H1 (cell line): Measurements from ENCODE around the gene LY6G6C.

Experiments used
- BRCA1 ChIP-seq: IDR thresholded peaks from 2 replicates; pipeline ENCODE4 v1.6.1; 2012; ENCODE audit warnings: low read depth, low read length, improper control_type of control experiment
- CREB1 ChIP-seq: IDR thresholded peaks from 2 replicates; pipeline ENCODE4 v1.6.1; 2012; ENCODE audit warnings: inconsistent platforms
- EP300 ChIP-seq, 2 experiments: IDR thresholded peaks; 1 replicate in 1 of 2; 2 replicates in 1 of 2; pipeline ENCODE4 v1.6.1; 2011 to 2012; ENCODE audit warnings: low read depth in 2 of 2, low read length in 2 of 2, mild to moderate bottlenecking in 2 of 2, borderline replicate concordance in 1 of 2, inconsistent platforms in 1 of 2, moderate library complexity in 1 of 2
- GTF2F1 ChIP-seq: IDR thresholded peaks from 2 replicates; pipeline ENCODE4 v1.6.1; 2012; ENCODE audit warnings: low read depth, low read length, improper control_type of control experiment, borderline replicate concordance
- KDM4A ChIP-seq: IDR thresholded peaks from one replicate; pipeline ENCODE4 v1.7.1; 2012; ENCODE audit warnings: low read depth, mild to moderate bottlenecking, moderate library complexity, low read length, inconsistent platforms; ENCODE audit not compliant: severe bottlenecking
- MAX ChIP-seq: IDR thresholded peaks from 2 replicates; pipeline ENCODE4 v1.6.1; 2012; ENCODE audit warnings: inconsistent platforms
- NANOG ChIP-seq: IDR thresholded peaks from 2 replicates; pipeline ENCODE4 v1.6.1; 2011; ENCODE audit warnings: low read length, low read depth, mild to moderate bottlenecking, inconsistent platforms; ENCODE audit not compliant: insufficient read depth, poor library complexity, severe bottlenecking
- POLR2A ChIP-seq, 2 experiments: IDR thresholded peaks; 1 replicate in 1 of 2; 2 replicates in 1 of 2; pipeline ENCODE4 v1.6.1; 2011; ENCODE audit warnings: low read depth in 2 of 2, low read length in 2 of 2, mild to moderate bottlenecking in 2 of 2; ENCODE audit errors: control extremely low read depth in 1 of 2
- RAD21 ChIP-seq, 2 experiments: IDR thresholded peaks in 1 of 2; conservative IDR thresholded peaks in 1 of 2; 2 replicates each; pipeline ENCODE4 v1.6.1; 2011; ENCODE audit warnings: low read depth in 2 of 2, low read length in 2 of 2, improper control_type of control experiment in 1 of 2, inconsistent platforms in 1 of 2, mild to moderate bottlenecking in 1 of 2, moderate library complexity in 1 of 2
- SAP30 ChIP-seq: fragments of 300-600 bp; sonication (generic); IDR thresholded peaks from 2 replicates; pipeline ENCODE4 v1.7.1; 2012; ENCODE audit warnings: low read length, moderate library complexity, mild to moderate bottlenecking, inconsistent platforms; ENCODE audit not compliant: insufficient read depth, insufficient replicate concordance
- ZNF274 ChIP-seq: IDR thresholded peaks from 2 replicates; pipeline ENCODE4 v1.7.0; 2012; ENCODE audit warnings: low read length, borderline replicate concordance; ENCODE audit errors: extremely low read depth
- TF ChIP-seq, protein P1 (sequence below): IDR thresholded peaks from 2 replicates; pipeline ENCODE4 v1.6.1; 2011; ENCODE audit warnings: low read length, improper control_type of control experiment
- TF ChIP-seq, protein P2 (sequence below), 3 experiments: IDR thresholded peaks; 1 replicate in 2 of 3; 2 replicates in 1 of 3; pipeline versions ENCODE4 v1.5.1 to v1.6.1; 2011; ENCODE audit warnings: low read length in 3 of 3, mild to moderate bottlenecking in 3 of 3, inconsistent platforms in 2 of 3, low read depth in 1 of 3, moderate library complexity in 1 of 3; ENCODE audit not compliant: insufficient read depth in 1 of 3; ENCODE audit errors: control extremely low read depth in 1 of 3
- TF ChIP-seq, protein P3 (sequence below): IDR thresholded peaks from 2 replicates; pipeline ENCODE4 v1.6.1; 2011; ENCODE audit warnings: low read depth, mild to moderate bottlenecking, low read length; ENCODE audit not compliant: insufficient read depth

- no peak for TF ChIP-seq EP300 (IDR thresholded peaks at IDR 0.05; ENCODE audit: borderline replicate concordance in 1 of 2, low read depth in 2 of 2, low read length in 2 of 2)
- TF ChIP-seq, protein P1, sequence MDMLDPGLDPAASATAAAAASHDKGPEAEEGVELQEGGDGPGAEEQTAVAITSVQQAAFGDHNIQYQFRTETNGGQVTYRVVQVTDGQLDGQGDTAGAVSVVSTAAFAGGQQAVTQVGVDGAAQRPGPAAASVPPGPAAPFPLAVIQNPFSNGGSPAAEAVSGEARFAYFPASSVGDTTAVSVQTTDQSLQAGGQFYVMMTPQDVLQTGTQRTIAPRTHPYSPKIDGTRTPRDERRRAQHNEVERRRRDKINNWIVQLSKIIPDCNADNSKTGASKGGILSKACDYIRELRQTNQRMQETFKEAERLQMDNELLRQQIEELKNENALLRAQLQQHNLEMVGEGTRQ: no peak
- TF ChIP-seq, protein P2, sequence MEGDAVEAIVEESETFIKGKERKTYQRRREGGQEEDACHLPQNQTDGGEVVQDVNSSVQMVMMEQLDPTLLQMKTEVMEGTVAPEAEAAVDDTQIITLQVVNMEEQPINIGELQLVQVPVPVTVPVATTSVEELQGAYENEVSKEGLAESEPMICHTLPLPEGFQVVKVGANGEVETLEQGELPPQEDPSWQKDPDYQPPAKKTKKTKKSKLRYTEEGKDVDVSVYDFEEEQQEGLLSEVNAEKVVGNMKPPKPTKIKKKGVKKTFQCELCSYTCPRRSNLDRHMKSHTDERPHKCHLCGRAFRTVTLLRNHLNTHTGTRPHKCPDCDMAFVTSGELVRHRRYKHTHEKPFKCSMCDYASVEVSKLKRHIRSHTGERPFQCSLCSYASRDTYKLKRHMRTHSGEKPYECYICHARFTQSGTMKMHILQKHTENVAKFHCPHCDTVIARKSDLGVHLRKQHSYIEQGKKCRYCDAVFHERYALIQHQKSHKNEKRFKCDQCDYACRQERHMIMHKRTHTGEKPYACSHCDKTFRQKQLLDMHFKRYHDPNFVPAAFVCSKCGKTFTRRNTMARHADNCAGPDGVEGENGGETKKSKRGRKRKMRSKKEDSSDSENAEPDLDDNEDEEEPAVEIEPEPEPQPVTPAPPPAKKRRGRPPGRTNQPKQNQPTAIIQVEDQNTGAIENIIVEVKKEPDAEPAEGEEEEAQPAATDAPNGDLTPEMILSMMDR (IDR thresholded peaks at IDR 0.05; ENCODE audit: control extremely low read depth in 1 of 3, insufficient read depth in 1 of 3, low read depth in 1 of 3, low read length in 3 of 3): no peak
- TF ChIP-seq NANOG: no peak
- TF ChIP-seq SAP30: no peak
- no peak for TF ChIP-seq GTF2F1
- TF ChIP-seq RAD21 (IDR thresholded peaks at IDR 0.05 in 1 of 2, conservative IDR thresholded peaks at IDR 0.05 in 1 of 2; ENCODE audit: low read depth in 2 of 2, low read length in 2 of 2): no peak
- no peak for TF ChIP-seq BRCA1
- TF ChIP-seq CREB1: no peak
- no peak for TF ChIP-seq POLR2A (IDR thresholded peaks at IDR 0.05; ENCODE audit: control extremely low read depth in 1 of 2, low read depth in 2 of 2, low read length in 2 of 2)
- no peak for TF ChIP-seq MAX
- no peak for TF ChIP-seq ZNF274
- no peak for TF ChIP-seq KDM4A
- TF ChIP-seq, protein P3, sequence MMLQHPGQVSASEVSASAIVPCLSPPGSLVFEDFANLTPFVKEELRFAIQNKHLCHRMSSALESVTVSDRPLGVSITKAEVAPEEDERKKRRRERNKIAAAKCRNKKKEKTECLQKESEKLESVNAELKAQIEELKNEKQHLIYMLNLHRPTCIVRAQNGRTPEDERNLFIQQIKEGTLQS: no peak
Observed at GRCh38 chr6:31727717-31728671, 6.4 kb upstream of the LY6G6C start.
